SK-N-MC (cell line): ENCODE measurements around the gene DCBLD2.

ENCODE experiments used
- DNase-seq: peaks from one replicate; pipeline ENCODE4 v3.0.0-alpha.2; 2011; ENCODE audit warnings: low read depth, low spot score
- H3K27ac ChIP-seq: fragments of 200-600 bp; sonication (generic); 2 replicates; pipeline ENCODE4 v1.5.1; 2016; ENCODE audit warnings: mixed run types
- H3K36me3 ChIP-seq: fragments of 200-600 bp; sonication (generic); 2 replicates; pipeline ENCODE4 v1.6.1; 2017; ENCODE audit warnings: antibody characterized with exemption, low read length, mixed read lengths; ENCODE audit not compliant: insufficient read depth
- H3K4me3 ChIP-seq: fragments of 200-600 bp; sonication (generic); 2 replicates; pipeline ENCODE4 v1.5.1; 2016
- H3K9ac ChIP-seq: fragments of 200-600 bp; sonication (generic); 2 replicates; pipeline ENCODE4 v1.8.0; 2017; ENCODE audit warnings: mixed run types, mixed read lengths; ENCODE audit not compliant: insufficient read length
- H3K9me3 ChIP-seq: fragments of 200-600 bp; sonication (generic); 2 replicates; pipeline ENCODE4 v1.6.1; 2017; ENCODE audit warnings: low read depth, mild to moderate bottlenecking, antibody characterized with exemption, low read length, moderate library complexity, mixed read lengths
- EZH2 ChIP-seq: fragments of 200-600 bp; sonication (generic); IDR thresholded peaks from one replicate; pipeline ENCODE4 v1.6.1; 2017; ENCODE audit warnings: antibody characterized with exemption
- FOXP2 ChIP-seq: optimal IDR thresholded peaks from 2 replicates; pipeline ENCODE3; 2011; ENCODE audit warnings: mild to moderate bottlenecking, moderate library complexity; ENCODE audit not compliant: insufficient read depth; ENCODE audit errors: extremely low read length, control extremely low read depth
- POLR2AphosphoS5 ChIP-seq: IDR thresholded peaks from 2 replicates; pipeline ENCODE4 v1.6.1; 2012; ENCODE audit warnings: mild to moderate bottlenecking, low read depth, low read length, borderline replicate concordance

Gene DCBLD2

DNA sequence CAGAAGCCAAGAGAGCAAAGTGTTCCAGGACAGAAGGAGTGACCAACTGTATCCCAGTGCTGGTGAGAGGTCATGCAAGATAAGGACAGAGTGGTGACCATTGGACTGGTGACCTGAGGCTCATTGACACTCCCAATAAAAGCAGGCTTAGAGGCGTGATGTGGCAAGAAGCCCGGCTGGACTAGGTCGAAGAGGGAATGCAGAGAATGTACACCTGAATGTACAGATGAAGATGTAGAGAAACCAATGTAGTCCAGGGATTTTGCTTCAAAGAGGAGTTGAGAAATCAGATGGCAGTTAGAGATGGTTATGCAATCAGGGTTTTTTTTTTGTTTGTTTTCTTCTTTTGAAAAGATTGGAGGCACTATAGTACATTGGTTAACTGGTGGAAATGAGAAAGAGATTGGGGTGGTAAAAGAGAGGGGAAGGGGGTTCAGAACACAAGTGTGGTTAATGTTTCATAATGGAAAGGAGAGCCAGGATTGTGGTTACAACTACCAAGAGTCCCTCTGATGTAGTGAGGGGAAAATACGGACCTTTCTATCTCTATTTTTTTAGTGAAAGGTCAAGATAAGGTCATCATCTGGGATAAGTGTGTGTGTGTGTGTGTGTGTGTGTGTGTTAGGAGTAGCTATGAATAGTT, 115.0 kb downstream of the DCBLD2 start:
- H3K36me3 ChIP-seq = no peaks in the 10 kb centered on the region
- DNase-seq = no peak
- no peak for TF ChIP-seq FOXP2
- no peak for TF ChIP-seq EZH2
- TF ChIP-seq POLR2AphosphoS5 = no peak

DNA sequence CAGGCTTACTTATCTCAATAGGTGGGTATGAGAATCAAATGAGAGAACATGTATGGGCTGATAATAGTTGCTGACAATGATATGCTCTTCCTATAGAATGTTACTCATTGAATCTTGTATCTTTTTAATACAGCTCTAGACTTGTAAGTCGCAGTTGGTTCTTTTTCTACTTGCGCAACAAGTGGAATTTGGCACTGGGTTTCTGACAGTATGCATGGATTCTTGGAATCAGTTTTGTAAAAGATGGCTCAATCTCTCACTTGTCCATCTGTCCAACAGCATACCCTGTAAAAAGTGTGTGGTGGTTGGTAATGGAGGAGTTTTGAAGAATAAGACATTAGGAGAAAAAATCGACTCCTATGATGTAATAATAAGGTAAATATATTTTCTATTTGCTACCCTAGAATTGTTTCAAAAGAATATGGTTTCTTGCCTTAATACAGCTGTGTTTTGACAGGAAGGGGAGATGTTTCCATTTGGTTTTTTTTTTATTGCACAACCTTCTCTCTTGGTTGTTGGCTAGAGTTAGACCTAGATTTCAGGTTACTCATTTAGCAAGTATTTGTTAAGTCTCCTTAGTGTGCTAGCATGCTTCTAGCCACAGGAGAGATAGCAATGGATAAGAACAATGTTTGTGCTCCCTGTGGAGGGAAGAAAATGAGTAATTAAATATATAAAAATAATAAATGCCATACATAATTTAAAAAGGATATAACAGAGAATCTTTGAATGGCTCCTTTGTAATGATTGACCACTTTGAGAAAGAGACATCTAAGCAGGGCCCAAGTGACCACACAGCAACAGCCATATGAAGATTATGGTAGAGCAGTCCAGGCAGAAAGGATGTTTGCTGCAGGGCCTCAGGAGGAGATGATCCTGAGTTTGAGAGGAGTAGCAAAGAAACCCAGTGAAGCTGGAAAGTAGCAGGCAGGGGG, 116.6 kb downstream of the DCBLD2 start:
- Histone ChIP-seq H3K36me3 (no peaks in the 10 kb centered on the region), H3K27ac (no peak overlapping the region), H3K9ac (no peak overlapping the region), H3K4me3 (no peak overlapping the region), H3K9me3 (no peaks in the 10 kb centered on the region)
- no peak for DNase-seq
- TF ChIP-seq EZH2 (no peak), POLR2AphosphoS5 (no peak), FOXP2 (no peak)

More for the DNA sequence above, 115.0 kb downstream of the DCBLD2 start:
- H3K9ac ChIP-seq = no peak overlapping the region
- H3K9me3 ChIP-seq = no peaks in the 10 kb centered on the region
- no peak overlapping the region for H3K27ac ChIP-seq
- H3K4me3 ChIP-seq = no peak overlapping the region

DNA sequence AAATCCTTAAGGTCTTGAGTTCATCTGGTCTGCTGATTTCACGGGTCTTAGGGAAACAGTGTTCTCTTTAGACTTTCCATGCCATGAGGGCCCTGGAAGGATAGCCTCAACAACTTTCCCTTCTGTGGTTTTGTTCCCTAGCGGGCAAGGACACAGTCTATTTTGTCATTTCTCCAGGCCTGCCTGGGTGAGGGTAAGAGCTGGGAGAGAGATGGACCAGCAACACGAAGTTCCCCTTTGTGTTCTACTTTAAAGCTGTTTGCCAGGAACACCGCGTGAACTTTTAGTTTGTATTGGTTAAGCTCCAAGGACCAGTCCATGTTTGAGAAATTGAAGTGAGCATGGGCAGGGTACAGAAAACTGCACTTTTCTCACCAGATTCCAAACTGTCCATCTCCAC, 117.5 kb downstream of the DCBLD2 start:
- Histone ChIP-seq H3K4me3 (no peak overlapping the region), H3K36me3 (no peaks in the 10 kb centered on the region)

DNA sequence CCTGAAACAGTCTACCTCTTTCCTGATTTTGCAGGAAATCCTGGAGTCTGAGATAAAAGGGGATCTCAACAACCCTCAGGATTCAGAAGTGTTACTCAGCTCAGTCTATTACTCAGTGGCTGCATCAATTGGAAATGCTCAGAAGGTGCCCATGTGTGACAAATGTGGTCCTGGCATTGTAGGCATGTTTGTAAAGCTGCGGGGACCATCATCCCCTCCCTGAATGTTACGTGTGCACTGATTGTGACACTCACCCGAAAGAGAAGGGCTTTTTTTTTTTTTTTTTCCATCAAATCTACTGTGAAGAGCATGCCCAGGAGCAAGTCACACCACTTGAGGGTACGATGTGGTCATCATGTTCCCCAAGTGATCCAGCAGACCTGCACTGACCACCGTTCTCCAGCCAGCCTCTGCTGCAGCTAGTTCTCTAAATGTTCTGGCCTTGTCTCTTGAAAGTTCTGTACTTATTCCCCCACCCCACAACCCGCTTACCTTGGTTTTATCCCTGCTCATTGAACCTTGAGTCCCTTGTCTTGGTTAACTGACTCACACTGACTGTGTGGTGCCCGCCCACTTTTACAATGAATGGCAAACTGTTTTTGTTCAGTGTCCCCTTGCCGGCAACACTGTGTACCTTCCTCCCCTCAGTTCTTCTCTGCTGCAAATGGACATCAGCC, 118.5 kb downstream of the DCBLD2 start:
- TF ChIP-seq EZH2 (no peak), POLR2AphosphoS5 (no peak), FOXP2 (no peak)
- no peak for DNase-seq
- H3K36me3 ChIP-seq = no peaks in the 10 kb centered on the region
- H3K9ac ChIP-seq = no peak overlapping the region
- no peak overlapping the region for H3K27ac ChIP-seq
- H3K9me3 ChIP-seq = no peaks in the 10 kb centered on the region
- no peak overlapping the region for H3K4me3 ChIP-seq

More for the DNA sequence above, 117.5 kb downstream of the DCBLD2 start:
- H3K9me3 ChIP-seq = no peaks in the 10 kb centered on the region
- no peak overlapping the region for H3K9ac ChIP-seq
- no peak overlapping the region for H3K27ac ChIP-seq
- TF ChIP-seq EZH2 = no peak
- no peak for TF ChIP-seq FOXP2
- TF ChIP-seq POLR2AphosphoS5 = no peak
- no peak for DNase-seq

DNA sequence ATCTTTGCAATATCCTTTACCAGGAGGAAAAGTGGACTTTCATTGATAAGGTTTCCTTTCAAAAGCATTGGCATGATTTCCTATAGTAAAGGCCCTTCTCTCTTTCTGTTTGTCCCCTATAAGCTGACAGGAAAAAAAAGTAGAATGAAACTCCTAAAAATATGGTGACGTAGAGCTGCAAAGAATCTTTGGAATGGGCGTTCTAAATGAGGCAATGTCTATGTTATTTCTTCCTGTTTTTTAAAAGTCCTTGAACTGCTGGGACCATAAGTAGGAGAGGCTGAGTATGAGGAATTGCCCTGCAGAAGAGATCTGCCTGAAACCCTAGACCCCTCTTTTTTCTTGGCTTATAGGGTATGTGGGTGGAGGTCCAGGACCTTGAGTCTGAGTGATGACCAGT, 121.2 kb downstream of the DCBLD2 start:
- Histone ChIP-seq H3K36me3 (no peaks in the 10 kb centered on the region), H3K4me3 (no peak overlapping the region), H3K9me3 (no peaks in the 10 kb centered on the region), H3K27ac (no peak overlapping the region), H3K9ac (no peak overlapping the region)
- TF ChIP-seq FOXP2 = no peak
- TF ChIP-seq EZH2 = no peak
- TF ChIP-seq POLR2AphosphoS5 = no peak
- DNase-seq = no peak

DNA sequence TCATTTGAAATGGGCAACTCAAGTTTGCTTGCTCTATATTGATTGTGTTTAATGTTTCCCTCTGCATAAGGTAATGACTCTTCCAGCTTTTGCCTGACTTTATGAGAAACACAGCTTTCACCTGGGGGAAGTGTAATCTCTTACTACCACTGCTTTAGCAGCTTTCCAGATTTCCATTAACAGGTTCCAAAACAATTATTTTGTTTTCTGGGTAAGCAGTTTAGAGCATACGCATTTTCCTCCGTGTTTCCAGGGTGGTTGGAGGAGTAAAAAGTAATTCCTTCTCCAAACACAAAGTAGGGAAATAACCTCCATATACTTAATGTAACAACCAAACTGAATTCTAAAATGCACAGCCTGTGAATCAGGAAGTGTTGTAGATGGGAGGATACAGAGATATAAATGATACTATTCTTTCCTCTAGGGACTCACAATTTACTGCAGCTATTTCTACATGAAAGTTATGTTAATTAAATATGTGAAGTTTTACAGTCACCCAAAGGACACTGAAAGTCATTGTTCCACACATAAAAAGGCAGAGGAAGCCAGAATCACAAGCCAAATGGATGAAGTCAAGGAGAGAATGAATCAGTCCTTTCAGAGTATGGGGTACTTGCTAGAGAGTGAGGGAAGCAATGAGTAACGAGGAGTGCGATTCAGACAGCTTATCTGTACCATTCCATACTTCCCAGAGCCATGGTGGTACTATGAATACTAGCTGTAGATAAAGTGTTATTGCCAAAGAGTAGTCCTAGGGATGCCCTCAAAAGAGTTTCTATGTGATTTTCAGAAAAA, 121.8 kb downstream of the DCBLD2 start:
- no peak for TF ChIP-seq POLR2AphosphoS5
- no peak for TF ChIP-seq EZH2
- no peak for TF ChIP-seq FOXP2
- DNase-seq = no peak

DNA sequence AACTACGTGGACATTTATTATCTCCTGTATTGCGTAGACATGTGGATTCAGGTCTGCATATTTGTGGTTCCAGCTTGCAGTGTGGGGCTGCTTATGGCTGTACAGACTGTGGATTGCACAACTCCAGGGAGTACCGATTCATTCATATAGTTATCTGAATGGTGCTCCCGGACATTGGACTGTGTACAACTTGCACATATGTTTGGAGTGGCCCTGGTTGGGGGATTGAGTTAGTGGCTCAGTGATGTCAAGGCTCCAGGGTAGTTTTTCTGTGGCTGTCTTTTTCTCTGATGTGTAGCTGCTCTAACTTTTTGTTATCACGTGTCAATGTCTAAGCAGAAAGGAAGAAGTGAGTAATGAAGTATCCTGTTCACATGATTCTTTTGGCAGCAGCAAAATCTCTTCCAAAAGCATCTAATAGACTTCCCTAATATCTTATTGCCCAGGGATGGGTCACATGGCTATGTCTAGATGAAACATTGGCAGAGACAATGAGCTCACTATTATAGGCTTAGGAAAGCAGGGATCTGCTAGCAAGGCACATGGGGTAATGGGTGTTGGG, 122.6 kb downstream of the DCBLD2 start:
- Histone ChIP-seq H3K9me3 (no peaks in the 10 kb centered on the region), H3K4me3 (no peak overlapping the region), H3K36me3 (no peaks in the 10 kb centered on the region), H3K27ac (no peak overlapping the region), H3K9ac (no peak overlapping the region)
- no peak for TF ChIP-seq POLR2AphosphoS5
- TF ChIP-seq EZH2 = no peak
- TF ChIP-seq FOXP2 = no peak
- no peak for DNase-seq

More for the DNA sequence above, 121.8 kb downstream of the DCBLD2 start:
- no peak overlapping the region for H3K9ac ChIP-seq
- H3K9me3 ChIP-seq = no peaks in the 10 kb centered on the region
- H3K36me3 ChIP-seq = no peaks in the 10 kb centered on the region
- no peak overlapping the region for H3K27ac ChIP-seq
- H3K4me3 ChIP-seq = no peak overlapping the region
